ENCODE results near the gene BICD1.
A peak's percentile ranks its signal among the peaks of the same experiment; 100 is the strongest.

The BICD1 gene

DNA sequence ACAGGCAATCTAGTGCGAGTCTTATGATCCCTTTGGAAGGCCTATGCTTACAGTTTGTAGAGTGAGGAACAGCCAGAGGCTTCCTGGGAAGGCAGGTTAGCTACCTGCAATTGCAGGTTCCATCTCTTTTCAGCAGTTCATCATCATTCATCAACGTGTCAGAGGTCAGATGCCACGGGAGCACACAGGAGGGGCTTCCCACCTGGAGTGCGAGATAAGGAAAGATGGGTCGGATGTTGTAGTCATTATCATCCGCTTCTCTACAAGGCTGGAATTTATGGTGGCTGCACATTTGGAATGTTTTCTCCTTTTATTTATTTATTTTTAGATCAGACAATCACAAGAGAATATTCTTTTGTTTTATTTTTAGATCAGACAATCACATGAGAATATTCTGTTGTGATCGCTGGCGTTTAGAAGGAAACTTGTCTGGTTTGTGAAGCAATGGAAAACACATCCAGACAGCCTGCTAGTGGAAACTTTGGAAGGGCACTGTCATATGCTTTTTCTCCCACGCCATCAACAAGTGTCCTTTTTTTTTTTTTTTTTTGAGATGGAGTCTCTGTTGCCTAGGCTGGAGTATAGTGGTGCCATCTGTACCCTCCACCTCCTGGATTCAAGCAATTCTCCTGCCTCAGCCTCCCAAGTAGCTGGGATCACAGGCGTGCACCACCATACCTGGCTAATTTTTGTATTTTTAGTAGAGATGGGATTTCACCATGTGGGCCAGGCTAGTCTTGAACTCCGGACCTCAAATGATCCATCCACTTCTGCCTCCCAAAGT lies 1.9 kb upstream of the BICD1 start:
- DNase-seq = no peak

DNA sequence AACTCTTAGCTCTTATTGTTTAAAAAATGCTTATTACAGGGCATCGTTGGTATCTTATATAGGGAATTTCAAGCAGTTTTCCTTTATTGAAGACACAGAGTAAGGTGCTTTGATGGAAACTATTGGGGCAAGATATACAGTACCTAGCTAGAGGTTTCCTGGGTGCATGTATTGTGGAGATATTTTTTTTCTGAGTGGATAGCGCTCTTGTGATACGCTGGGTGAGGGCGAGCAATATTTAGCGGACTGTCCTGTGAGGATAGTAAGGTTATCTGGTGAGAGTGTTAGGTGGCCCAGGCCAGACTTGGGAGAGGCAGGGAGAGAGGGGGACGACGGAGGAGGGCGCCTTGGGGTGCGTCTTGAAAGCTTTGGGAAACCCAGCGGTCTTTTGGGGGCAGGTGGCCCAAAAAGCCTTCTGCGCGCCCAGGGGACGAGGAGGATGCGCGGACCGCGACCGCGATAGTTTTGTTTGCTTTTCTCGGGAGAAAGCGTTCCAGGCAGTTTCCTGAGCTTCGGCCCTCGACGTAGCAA lies 596 bp upstream of the BICD1 start:
- DNase-seq = peak; percentile 1

- peak; percentile 0 for DNase-seq
Observed at GRCh38 chr12:32107359-32108267, 966 bp downstream of the BICD1 start.

GRCh38 chr12:32108787-32109186 lies 2.1 kb downstream of the BICD1 start:
- DNase-seq = no peak

DNA sequence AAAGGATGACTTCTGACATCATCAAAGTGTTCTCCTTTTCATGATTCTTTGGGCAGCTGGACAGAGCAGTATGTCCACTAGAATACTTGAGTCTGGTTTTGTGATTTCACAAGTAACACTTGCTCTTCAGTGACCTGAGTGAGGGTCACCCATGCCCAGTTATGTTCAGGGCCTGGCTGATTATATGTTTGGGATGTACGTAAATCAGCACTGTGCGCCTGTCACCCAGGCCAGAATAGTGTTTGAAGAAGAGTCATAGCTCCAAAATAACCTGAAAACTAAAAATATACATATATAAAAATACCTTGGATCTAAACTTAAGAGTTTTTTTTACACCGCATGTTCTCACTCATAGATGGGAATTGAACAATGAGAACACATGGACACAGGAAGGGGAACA lies 3.8 kb downstream of the BICD1 start:
- DNase-seq = no peak

DNA sequence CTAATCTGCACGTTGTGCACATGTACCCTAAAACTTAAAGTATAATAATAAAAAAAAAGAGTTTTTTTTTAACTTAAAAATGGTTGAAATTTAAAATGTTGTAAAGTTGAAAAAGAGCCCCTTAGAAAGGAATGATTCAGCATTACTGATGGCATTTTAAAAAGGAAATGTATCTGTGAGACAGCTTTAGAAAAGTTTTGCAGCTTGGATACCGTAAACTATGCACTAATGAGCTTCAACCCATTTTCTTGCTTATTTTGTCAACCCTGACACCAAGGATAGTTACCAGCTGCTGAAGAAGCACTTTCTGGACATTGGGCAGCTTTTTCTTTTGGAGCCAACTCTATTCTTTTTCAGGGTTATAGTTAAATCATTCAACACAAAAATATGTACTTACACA lies 4.3 kb downstream of the BICD1 start:
- no peak for DNase-seq

DNA sequence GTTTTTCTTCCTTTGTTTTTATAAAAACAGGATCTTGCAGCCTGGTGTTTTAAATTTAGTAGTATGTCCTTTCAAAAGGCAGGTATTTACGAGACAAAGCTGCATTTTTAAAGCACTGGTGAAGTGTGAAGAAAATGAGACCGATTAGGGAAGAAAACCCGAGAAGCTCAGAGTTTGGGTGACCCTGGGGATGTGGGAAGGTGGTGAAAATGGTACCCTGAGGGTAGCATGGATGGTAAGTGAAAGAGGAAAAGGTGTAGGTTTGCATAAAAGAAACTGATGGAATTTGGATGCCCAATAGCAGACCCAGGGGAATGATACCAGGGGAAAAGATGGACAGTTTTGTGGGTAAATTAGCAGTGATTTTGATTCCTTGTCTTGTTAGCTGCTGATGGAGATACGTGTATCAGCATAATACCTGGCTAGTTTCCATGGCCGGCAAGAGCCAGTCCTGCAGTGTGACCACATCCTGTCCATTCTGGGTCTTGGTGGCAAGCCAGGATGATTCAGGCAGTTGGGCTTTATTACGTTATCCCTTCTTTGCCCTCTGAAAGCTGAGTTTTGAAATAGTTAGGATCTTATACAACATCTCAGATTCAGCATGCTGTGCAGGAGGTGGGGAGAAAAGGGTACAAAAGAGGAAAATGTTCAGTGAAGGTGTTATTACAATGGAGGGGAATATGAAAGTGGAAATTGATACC lies 8.9 kb downstream of the BICD1 start:
- DNase-seq = no peak

- DNase-seq = no peak
Observed at GRCh38 chr12:32116897-32117296, 10.2 kb downstream of the BICD1 start.

GRCh38 chr12:32117316-32117715 lies 10.7 kb downstream of the BICD1 start:
- DNase-seq = no peak

DNA sequence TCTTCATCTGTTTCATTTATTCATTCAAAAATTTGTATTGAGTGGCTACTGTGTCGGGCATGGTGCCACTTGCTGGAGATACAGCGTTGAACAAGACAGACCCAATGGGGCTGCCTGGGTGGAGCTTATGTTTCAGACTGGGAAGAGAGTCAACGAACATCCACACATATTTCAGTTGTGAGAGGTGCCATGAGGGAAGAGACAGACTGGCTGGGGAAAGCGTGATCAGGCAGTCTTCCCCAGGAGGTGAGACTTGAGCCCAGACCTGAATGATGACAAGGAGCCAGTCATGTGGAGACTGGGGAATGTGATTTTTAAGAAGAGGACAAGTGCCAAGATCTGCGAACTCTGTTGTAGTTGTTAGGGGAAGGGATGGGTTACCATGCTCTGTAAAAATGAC lies 12.2 kb downstream of the BICD1 start:
- no peak for DNase-seq

DNA sequence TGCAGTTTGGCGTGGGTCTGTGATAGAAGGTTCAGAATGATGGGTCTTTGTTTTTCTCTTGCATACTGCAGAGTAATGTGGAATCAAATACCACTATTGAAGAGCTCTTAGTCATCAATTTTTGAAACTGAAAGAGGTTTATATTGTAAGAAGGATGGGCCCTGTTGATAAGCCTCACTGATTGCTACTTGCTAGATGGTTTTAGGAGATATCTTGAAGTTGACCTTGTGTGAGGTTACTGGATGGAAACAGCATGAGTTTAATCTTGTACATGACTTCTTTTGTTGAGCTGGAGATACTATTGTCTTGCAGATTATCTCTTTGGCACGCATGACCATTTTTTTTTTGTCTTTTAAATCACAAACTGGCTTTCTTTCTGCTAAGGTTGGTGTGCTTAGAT lies 13.8 kb downstream of the BICD1 start:
- DNase-seq = no peak

DNA sequence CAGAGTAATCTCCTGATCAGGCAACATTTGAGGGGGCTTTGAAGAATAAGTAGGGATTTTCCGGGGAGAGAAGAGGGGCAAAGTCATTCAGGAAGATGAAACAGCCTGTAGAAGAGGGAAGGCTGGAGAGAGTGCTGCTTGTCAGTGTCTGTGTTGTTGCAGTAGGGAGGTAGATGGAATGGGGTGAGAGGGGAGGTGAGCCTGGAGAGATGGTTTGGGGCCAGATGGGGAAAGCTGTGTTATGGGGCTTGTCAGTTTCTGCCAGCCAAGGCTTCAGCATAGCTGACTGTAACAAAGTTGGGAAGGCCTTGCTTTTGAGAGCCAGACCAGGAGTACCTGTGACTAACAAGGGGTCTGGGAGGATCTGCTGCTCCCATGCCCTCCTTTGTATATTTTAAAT lies 18.0 kb downstream of the BICD1 start:
- DNase-seq = no peak

DNA sequence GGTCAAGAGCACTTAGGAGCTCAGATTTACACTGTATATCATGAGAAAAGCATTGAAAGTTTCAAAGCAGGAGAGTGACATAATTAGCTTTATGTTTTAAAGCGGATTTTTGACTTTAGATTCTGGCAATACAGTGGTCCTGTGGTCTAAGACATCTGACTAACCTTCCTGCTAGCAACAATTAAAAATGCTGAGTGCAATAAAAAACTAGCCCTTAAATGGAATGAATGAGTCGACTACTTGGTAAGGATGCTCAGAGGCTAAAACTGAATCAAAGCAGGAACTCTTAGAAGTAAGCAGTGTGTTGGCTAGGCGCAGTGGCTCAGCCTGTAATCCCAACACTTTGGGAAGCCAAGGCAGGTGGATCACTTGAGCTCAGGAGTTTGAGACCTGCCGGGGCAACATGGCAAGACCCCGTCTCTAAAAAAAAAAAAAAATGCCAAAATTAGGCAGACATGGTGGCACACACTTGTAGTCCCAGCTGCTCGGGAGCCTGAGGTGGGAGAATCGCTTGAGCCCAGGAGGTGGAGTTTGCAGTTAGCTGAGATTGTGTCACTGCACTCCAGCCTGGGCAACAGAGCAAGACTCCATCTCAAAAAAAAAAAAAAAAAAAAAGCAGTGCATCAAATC lies 18.9 kb downstream of the BICD1 start:
- no peak for DNase-seq

DNA sequence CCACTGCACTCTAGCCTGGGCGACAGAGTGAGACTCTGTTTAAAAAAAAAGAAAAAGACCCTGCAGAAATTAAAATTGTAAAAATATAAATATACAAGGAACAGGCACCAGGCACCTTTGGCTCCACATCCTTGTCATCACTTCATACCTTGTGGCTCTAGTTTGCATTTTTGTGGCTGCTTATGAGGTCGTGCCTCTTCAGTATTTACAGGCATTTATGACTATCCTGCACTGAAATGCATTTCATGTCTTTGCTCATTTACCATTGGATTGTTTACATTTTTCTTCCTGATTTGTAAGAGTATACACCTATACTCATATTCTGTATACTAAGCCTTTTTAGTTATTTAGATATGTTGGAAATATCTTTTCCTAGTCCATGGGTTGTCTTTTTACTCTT lies 20.1 kb downstream of the BICD1 start:
- no peak for DNase-seq

GRCh38 chr12:32131666-32132065 lies 25.0 kb downstream of the BICD1 start:
- no peak for DNase-seq

DNA sequence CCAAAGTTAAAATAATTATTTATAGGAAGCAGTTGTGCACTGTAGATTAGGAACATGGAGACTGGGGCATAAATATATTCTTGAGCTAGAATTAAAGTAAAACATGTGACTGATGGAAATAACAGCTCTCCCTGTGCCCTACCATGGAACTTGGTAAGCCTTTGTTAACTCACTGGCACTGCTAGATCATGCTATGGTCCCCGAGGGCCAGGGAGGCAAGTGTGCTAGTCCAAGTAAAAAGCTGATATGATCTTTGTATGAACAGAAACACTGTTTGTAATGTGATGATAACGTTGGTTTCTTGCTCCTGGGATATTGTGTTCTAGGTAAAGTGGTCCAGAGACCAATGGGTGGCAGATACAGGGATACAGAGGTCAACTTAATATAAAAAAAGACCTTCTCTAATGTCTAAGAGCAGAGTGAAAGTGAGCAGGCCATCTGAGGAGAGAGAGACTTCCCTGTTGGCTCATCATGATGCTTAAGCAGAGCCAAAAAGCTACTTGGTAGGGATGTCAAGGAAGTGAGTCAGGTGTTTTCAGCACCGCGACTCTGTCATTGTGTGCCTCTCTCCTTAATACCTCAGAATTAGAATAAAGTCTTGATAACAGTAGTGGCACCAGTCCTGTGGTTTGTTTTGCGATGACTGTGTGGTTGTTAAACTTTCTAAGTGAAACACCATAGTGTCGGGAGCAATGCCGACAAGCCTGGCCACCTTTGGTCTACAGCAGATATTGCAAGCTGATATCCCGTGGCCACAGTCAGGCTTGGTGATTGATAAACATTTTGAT lies 27.6 kb downstream of the BICD1 start:
- DNase-seq = no peak

GRCh38 chr12:32135967-32136366 lies 29.3 kb downstream of the BICD1 start:
- DNase-seq = no peak

DNA sequence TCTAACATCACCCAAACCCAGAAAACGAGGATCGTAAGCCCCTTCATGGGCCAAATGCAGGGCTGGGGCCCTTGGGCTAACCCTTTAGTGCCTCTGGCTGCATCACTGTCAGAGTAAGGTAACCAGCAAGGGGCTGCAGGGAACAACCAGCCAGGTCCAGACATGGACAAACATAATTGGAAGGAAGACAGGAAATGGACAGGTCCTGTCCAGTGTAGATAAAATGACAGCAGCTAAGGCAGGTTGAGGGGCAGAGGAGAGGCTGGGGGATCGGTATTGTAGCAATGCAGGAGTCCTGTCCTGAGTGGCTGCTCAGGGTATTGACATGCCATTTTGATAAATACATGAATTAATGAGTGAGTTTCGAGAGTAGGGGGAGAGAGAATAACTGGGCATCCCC lies 29.8 kb downstream of the BICD1 start:
- DNase-seq = no peak

- no peak for DNase-seq
Observed at GRCh38 chr12:32139064-32139421, 32.4 kb downstream of the BICD1 start.

DNA sequence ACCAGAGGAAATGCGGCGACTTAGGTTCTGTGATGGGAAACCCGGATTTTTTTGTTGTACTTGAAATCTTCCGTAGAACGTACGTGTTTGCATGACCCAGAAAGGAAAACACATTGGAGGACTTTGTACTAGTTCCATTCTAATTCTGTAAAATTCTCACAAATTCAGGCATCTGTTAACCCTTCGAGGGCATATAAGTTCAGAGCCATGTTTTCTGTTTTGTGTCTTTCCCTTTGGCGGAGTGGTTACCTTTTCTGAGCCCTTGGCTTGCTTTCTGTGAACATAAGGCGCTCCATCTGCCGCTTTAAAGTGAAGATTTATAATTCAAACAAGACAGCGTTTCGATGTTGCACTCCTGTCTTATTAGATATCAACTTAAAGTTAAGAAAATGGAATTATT lies 34.2 kb downstream of the BICD1 start:
- no peak for DNase-seq

- DNase-seq = no peak
Observed at GRCh38 chr12:32145096-32145495, 38.4 kb downstream of the BICD1 start.

Measured in activated effector memory CD4-positive, alpha-beta T cell treated with Interleukin-2 at 50 U/mL for 16 hours (primary cell).